Measurements from ENCODE around the gene ZNF407.

ZNF407 gene

GRCh38 chr18:75053028-75053629 is 455.5 kb downstream of the ZNF407 start:
- Histone ChIP-seq H3K4me3 (ENCODE audit: insufficient read depth, low read length, poor library complexity, severe bottlenecking) (no peak overlapping the region), H3K36me3 (ENCODE audit: low read length) (no peaks in the 10 kb centered on the region), H3K9ac (ENCODE audit: low read length) (no peak overlapping the region)

GRCh38 chr18:75054046-75054445 is 456.4 kb downstream of the ZNF407 start:
- Histone ChIP-seq H3K4me2 (ENCODE audit: low read depth, low read length, poor library complexity, severe bottlenecking) (no peak overlapping the region), H3K9me2 (replicated peaks; ENCODE audit: insufficient read depth, low read length) (no peaks in the 10 kb centered on the region), H2AFZ (ENCODE audit: low read depth, low read length, severe bottlenecking) (no peak overlapping the region), H3K27me3 (ENCODE audit: low read length) (no peaks in the 10 kb centered on the region), H3K27ac (ENCODE audit: low read depth, low read length) (no peak overlapping the region), H4K20me1 (ENCODE audit: low read depth, low read length) (no peaks in the 10 kb centered on the region), H3K9ac (ENCODE audit: low read length) (no peak overlapping the region), H3K9me3 (ENCODE audit: insufficient read depth, low read length) (no peaks in the 10 kb centered on the region), H3F3A (ENCODE audit: insufficient read depth) (no peaks in the 10 kb centered on the region), H3K36me3 (ENCODE audit: low read length) (no peaks in the 10 kb centered on the region), H3K4me3 (ENCODE audit: insufficient read depth, low read length, poor library complexity, severe bottlenecking) (no peak overlapping the region), H3K79me2 (ENCODE audit: insufficient read depth, low read length) (no peaks in the 10 kb centered on the region)
- no peak for TF ChIP-seq EZH2phosphoT487 (conservative IDR thresholded peaks at IDR 0.05; ENCODE audit: low read length)
- TF ChIP-seq, protein P1, sequence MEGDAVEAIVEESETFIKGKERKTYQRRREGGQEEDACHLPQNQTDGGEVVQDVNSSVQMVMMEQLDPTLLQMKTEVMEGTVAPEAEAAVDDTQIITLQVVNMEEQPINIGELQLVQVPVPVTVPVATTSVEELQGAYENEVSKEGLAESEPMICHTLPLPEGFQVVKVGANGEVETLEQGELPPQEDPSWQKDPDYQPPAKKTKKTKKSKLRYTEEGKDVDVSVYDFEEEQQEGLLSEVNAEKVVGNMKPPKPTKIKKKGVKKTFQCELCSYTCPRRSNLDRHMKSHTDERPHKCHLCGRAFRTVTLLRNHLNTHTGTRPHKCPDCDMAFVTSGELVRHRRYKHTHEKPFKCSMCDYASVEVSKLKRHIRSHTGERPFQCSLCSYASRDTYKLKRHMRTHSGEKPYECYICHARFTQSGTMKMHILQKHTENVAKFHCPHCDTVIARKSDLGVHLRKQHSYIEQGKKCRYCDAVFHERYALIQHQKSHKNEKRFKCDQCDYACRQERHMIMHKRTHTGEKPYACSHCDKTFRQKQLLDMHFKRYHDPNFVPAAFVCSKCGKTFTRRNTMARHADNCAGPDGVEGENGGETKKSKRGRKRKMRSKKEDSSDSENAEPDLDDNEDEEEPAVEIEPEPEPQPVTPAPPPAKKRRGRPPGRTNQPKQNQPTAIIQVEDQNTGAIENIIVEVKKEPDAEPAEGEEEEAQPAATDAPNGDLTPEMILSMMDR (IDR thresholded peaks at IDR 0.05; ENCODE audit: insufficient read depth, low read length, poor library complexity, severe bottlenecking) = no peak

More at GRCh38 chr18:75053028-75053629, 455.5 kb downstream of the ZNF407 start:
- Histone ChIP-seq H3K27ac (ENCODE audit: low read depth, low read length) (no peak overlapping the region), H3K9me3 (ENCODE audit: insufficient read depth, low read length) (no peaks in the 10 kb centered on the region), H3K9me2 (replicated peaks; ENCODE audit: insufficient read depth, low read length) (no peaks in the 10 kb centered on the region), H3K4me2 (ENCODE audit: low read depth, low read length, poor library complexity, severe bottlenecking) (no peak overlapping the region), H3K27me3 (ENCODE audit: low read length) (no peaks in the 10 kb centered on the region), H2AFZ (ENCODE audit: low read depth, low read length, severe bottlenecking) (no peak overlapping the region), H3F3A (ENCODE audit: insufficient read depth) (no peaks in the 10 kb centered on the region), H4K20me1 (ENCODE audit: low read depth, low read length) (no peaks in the 10 kb centered on the region), H3K79me2 (ENCODE audit: insufficient read depth, low read length) (no peaks in the 10 kb centered on the region)
- TF ChIP-seq EZH2phosphoT487 (conservative IDR thresholded peaks at IDR 0.05; ENCODE audit: low read length) = no peak
- TF ChIP-seq, protein P1 (IDR thresholded peaks at IDR 0.05; ENCODE audit: insufficient read depth, low read length, poor library complexity, severe bottlenecking) = no peak

DNA sequence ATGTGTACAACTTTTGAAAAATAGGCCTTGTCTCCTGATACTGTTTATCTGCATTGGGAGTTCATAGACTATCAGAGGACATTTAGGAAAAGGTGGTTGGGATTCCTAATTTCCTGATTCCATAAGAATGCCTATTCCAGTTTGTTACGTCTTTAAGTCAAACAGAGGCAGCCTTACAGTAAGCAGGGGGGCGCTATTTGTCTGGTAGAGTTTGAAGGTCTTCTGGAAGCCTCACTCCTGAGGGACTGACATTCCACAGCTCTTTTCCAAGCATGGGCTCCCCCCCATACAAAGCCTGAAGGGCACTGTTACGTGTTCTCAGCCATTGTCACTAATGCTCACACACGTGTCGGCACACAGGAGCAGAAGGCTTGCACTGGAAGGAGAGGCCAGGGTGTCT is 456.9 kb downstream of the ZNF407 start:
- Histone ChIP-seq H3K4me3 (ENCODE audit: insufficient read depth, low read length, poor library complexity, severe bottlenecking) (no peak overlapping the region), H4K20me1 (ENCODE audit: low read depth, low read length) (no peaks in the 10 kb centered on the region), H3K9me2 (replicated peaks; ENCODE audit: insufficient read depth, low read length) (no peaks in the 10 kb centered on the region), H3F3A (ENCODE audit: insufficient read depth) (no peaks in the 10 kb centered on the region), H3K9me3 (ENCODE audit: insufficient read depth, low read length) (no peaks in the 10 kb centered on the region), H3K36me3 (ENCODE audit: low read length) (no peaks in the 10 kb centered on the region), H3K27ac (ENCODE audit: low read depth, low read length) (no peak overlapping the region), H3K27me3 (ENCODE audit: low read length) (no peaks in the 10 kb centered on the region), H3K79me2 (ENCODE audit: insufficient read depth, low read length) (no peaks in the 10 kb centered on the region), H2AFZ (ENCODE audit: low read depth, low read length, severe bottlenecking) (no peak overlapping the region), H3K4me2 (ENCODE audit: low read depth, low read length, poor library complexity, severe bottlenecking) (no peak overlapping the region), H3K9ac (ENCODE audit: low read length) (no peak overlapping the region)
- TF ChIP-seq, protein P1 (IDR thresholded peaks at IDR 0.05; ENCODE audit: insufficient read depth, low read length, poor library complexity, severe bottlenecking) = no peak
- TF ChIP-seq EZH2phosphoT487 (conservative IDR thresholded peaks at IDR 0.05; ENCODE audit: low read length) = no peak
